Ovary (tissue), 9 donors: ENCODE measurements around the gene PRMT2. TPM values are rescaled to one million over a fixed set of nuclear protein-coding genes. Genes with fewer than 3 reads are reported as not detected.

ENCODE experiments used
- DNase-seq, 5 donors: peaks; one replicate each; pipeline ENCODE4 v3.0.0-alpha.2; 2019 to 2020
- H3K27ac ChIP-seq, 2 donors: fragments of 200-600 bp; one replicate each; pipeline versions ENCODE4 v1.5.1 to v1.8.0; 2019 to 2022
- H3K27me3 ChIP-seq: fragments of 200-600 bp; one replicate; pipeline ENCODE4 v1.8.0; 2022
- H3K36me3 ChIP-seq: fragments of 200-600 bp; sonication (generic); one replicate; pipeline ENCODE4 v1.5.1; 2019
- H3K4me1 ChIP-seq: one replicate; pipeline ENCODE4 v1.8.1; 2013; ENCODE audit warnings: mild to moderate bottlenecking, moderate library complexity; ENCODE audit not compliant: insufficient read depth
- H3K4me3 ChIP-seq: fragments of 200-600 bp; sonication (generic); one replicate; pipeline ENCODE4 v1.5.1; 2017
- H3K9me3 ChIP-seq, 2 donors: fragments of 200-600 bp in 1 of 2; sonication (generic) in 1 of 2; one replicate each; pipeline versions ENCODE4 v1.5.1 to v1.8.1; 2013 to 2019; ENCODE audit warnings: mild to moderate bottlenecking in 1 of 2, moderate library complexity in 1 of 2
- EP300 ChIP-seq: sonication (generic); formaldehyde crosslinking; IDR thresholded peaks from one replicate; pipeline ENCODE4 v1.6.1; 2017; ENCODE audit warnings: antibody characterized with exemption
- POLR2A ChIP-seq: fragments of 450-650 bp; IDR thresholded peaks from one replicate; pipeline ENCODE4 v1.6.1; 2017; ENCODE audit warnings: antibody characterized with exemption, mild to moderate bottlenecking, moderate library complexity
- WGBS, 3 donors: extraction: QIAGEN DNeasy Blood & Tissue Kit in 1 of 3; methylation state at CpG; one replicate each; pipeline versions ENCODE4 v1.1.5 to v1.1.7; 2013 to 2017; 5-methylcytosine and 5-hydroxymethylcytosine counted together
- intact Hi-C, 4 donors: fragments of 100-400 bp; cut with DNase I; formaldehyde crosslinking; loops; one replicate each; pipeline versions ENCODE4 v1.11.0 to v1.15.1; 2022 to 2023
- polyA plus RNA-seq, 2 donors: library from polyadenylated mRNA; stranded (reverse); fragments of 200-250 nt in 1 of 2; fragments of 350-450 nt in 1 of 2; fragmentation: Illumina TruSeq in 1 of 2; extraction: RNeasy Lipid Tissue Mini Kit (QIAGEN cat#74804) in 1 of 2; gene quantifications; one replicate each; pipeline ENCODE4 v1.2.3, GENCODE V29; 2013 to 2014
- total RNA-seq, 7 donors: library from RNA; depleted of rRNA in 2 of 7; stranded (reverse); fragments of >200 nt in 2 of 7; fragmentation: NEBNext Ultra II Directional in 3 of 7; extraction: Animal tissue kit (Norgen Biotek cat#: 25700) in 3 of 7; gene quantifications; one replicate each; pipeline versions ENCODE4 v1.1.0 to v1.2.4, GENCODE V29; 2016 to 2023
- TF ChIP-seq, protein P1 (sequence below), 3 donors: fragments of 450-650 bp in 2 of 3; fragments of 200-600 bp in 1 of 3; IDR thresholded peaks; one replicate each; pipeline versions ENCODE4 v1.5.1 to v1.8.0; 2016 to 2022; ENCODE audit warnings: antibody characterized with exemption in 3 of 3, mild to moderate bottlenecking in 1 of 3
- donor health status: DM: no; HTN: no; CAD: no; lungs with moderate emphysema.
- donor health status: DM: no; HTN: no; CAD: no.
- donor health status: Bipolar disorder and iron deficiency.
- donor health status: DM: yes; HTN: yes; CAD: no.
- donor health status: DM: no; HTN: no; CAD: no.
- donor health status: DM: yes; HTN: yes; CAD: no.

Gene PRMT2
- total and polyA plus RNA-seq, 9 donors: 62.6 to 125 (median 98.1) TPM

DNA sequence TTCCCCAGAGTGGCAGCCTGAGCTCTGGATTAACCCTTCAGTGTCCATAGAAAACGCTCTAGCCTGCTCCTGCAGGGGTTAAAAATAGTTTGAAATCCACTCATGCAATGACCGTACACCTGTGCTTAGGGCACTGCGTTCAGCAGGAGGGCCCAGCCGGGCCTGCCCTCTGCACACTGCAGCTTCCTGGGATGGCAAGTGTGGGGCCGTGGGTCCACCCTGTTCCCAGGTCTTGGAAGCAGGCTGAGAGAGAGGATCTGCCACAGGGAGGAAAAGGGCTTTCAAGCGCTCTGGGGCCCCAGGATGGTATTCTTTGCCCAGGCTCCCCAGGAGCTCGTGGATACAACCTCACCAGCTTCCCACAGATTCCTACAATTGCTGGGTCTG lies 29.1 kb upstream of the PRMT2 start:
- H3K27me3 ChIP-seq: no peaks in the 10 kb centered on the region
- TF ChIP-seq POLR2A (no peak), EP300 (no peak)
- TF ChIP-seq, protein P1, sequence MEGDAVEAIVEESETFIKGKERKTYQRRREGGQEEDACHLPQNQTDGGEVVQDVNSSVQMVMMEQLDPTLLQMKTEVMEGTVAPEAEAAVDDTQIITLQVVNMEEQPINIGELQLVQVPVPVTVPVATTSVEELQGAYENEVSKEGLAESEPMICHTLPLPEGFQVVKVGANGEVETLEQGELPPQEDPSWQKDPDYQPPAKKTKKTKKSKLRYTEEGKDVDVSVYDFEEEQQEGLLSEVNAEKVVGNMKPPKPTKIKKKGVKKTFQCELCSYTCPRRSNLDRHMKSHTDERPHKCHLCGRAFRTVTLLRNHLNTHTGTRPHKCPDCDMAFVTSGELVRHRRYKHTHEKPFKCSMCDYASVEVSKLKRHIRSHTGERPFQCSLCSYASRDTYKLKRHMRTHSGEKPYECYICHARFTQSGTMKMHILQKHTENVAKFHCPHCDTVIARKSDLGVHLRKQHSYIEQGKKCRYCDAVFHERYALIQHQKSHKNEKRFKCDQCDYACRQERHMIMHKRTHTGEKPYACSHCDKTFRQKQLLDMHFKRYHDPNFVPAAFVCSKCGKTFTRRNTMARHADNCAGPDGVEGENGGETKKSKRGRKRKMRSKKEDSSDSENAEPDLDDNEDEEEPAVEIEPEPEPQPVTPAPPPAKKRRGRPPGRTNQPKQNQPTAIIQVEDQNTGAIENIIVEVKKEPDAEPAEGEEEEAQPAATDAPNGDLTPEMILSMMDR (IDR thresholded peaks at IDR 0.05): no peak
- peaks cover 5 to 7% of the 10 kb centered on the region in 2 donors for H3K9me3 ChIP-seq
- H3K27ac ChIP-seq: no peak overlapping the region
- intact Hi-C loops: no loop called here
- H3K4me3 ChIP-seq: no peak overlapping the region
- H3K36me3 ChIP-seq: no peaks in the 10 kb centered on the region
- peaks cover 7% of the 10 kb centered on the region for H3K4me1 ChIP-seq
- WGBS, 3 donors: 82 to 86% (median 83%) methylated on average over 7 of the region's 7 CpGs
- DNase-seq: no peak

DNA sequence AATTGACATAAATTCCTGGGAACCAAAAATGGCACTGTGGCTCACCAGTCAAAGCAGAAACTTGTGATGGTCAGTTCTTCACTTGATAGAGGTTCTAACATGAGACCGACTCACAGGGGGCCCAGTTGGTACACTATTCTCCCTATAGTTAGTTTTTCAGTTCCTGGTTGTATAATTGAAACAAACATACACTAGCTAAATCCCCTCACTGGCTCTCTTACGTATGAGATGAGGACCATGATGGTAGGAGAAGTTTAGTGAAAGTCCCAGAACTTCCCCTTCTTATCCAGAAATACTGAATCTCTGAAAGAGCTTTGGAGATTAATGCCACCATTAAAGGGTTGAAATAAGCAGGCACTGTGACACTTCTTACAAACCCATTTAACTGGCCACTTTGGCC lies 27.8 kb upstream of the PRMT2 start:
- no peaks in the 10 kb centered on the region for H3K36me3 ChIP-seq
- no peak overlapping the region for H3K4me3 ChIP-seq
- peaks cover 5 to 7% of the 10 kb centered on the region in 2 donors for H3K9me3 ChIP-seq
- TF ChIP-seq, protein P1 (IDR thresholded peaks at IDR 0.05): no peak
- no peak for TF ChIP-seq POLR2A
- TF ChIP-seq EP300: no peak
- H3K27ac ChIP-seq: no peak overlapping the region
- peaks cover 1% of the 10 kb centered on the region for H3K4me1 ChIP-seq
- intact Hi-C loops: no loop called here
- no peak for DNase-seq
- no peaks in the 10 kb centered on the region for H3K27me3 ChIP-seq
- 93 to 98% (median 96%) methylated on average over 2 of the region's 2 CpGs for WGBS, 3 donors

DNA sequence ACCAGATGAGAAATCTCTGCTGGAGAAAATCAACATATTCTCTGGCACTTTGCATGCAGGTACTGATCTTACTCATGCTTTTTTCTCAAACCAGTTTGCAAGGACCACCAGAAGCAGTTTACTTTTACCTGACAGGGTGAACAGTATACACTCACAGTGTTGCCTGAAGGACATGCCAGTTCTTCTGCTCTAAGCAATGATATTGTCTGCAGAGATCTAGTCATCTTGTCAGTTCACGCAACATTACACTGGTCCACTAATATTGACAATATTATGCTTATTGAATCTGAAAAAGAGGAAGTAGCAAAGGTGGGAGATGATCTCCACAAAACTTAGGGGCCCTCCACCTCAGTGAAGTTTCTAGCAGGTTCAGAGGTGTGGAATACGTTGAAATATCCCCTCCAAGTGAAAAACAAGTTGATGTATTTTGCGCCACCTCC lies 26.8 kb upstream of the PRMT2 start:
- intact Hi-C loops: no loop called here
- TF ChIP-seq EP300 (no peak), POLR2A (no peak)
- TF ChIP-seq, protein P1 (IDR thresholded peaks at IDR 0.05): no peak
- no peaks in the 10 kb centered on the region for H3K36me3 ChIP-seq
- 76 to 81% (median 76%) methylated on average over 3 of the region's 3 CpGs for WGBS, 3 donors
- H3K4me1 ChIP-seq: peaks cover 1% of the 10 kb centered on the region
- peaks cover 5 to 7% of the 10 kb centered on the region in 2 donors for H3K9me3 ChIP-seq
- H3K27me3 ChIP-seq: no peaks in the 10 kb centered on the region
- no peak for DNase-seq
- no peak overlapping the region for H3K27ac ChIP-seq
- no peak overlapping the region for H3K4me3 ChIP-seq

DNA sequence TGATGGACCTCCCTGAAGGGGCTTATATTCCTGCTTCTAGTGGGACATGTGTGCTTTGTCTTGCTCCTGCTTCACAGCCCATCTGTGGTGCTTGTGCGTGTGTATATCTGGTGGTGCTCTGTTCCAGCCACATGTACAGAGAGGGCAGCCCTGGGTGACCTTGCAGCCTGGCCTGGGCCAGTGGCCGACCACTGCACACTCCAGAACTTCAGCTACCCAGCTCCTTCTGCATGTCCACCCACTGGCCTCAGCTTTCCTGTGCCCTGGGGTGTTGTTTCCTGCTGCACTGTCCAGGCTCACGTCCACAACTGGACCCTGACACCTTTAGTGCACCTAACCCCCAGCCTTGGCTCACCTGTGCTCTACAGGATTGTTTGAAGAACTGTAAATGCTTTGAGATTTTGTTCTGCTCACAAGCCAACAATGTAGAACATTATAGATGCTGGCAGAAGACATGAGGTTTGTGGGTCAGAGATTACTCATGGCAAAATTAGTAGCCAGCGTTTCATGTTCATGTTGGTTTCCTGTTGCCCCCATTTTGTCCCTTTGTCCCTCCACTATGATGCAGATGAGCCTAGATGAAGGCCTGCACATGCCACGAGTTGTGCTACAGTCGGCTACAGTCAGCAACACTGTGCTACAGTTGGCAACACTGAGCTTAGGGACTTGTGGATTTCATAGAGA lies 25.3 kb upstream of the PRMT2 start:
- H3K4me1 ChIP-seq: no peaks in the 10 kb centered on the region
- peaks cover 5 to 7% of the 10 kb centered on the region in 2 donors for H3K9me3 ChIP-seq
- no peak overlapping the region for H3K27ac ChIP-seq
- intact Hi-C loops: no loop called here
- H3K27me3 ChIP-seq: no peaks in the 10 kb centered on the region
- no peaks in the 10 kb centered on the region for H3K36me3 ChIP-seq
- no peak overlapping the region for H3K4me3 ChIP-seq
- DNase-seq: no peak
- TF ChIP-seq EP300 (no peak), POLR2A (no peak)
- TF ChIP-seq, protein P1 (IDR thresholded peaks at IDR 0.05): no peak
- whole genome bisulfite sequencing, 3 donors: 88 to 93% (median 89%) methylated on average over 6 of the region's 6 CpGs
